HG02610 (cell line): ENCODE data around the gene SLX9.

Source experiments
- ATAC-seq: cut with Tn5 transposase; IDR thresholded peaks from one replicate; pipeline ENCODE4 v1.9.1; 2021; ENCODE audit warnings: mild to moderate bottlenecking, moderate library complexity; ENCODE audit not compliant: unreplicated experiment

The SLX9 gene

DNA sequence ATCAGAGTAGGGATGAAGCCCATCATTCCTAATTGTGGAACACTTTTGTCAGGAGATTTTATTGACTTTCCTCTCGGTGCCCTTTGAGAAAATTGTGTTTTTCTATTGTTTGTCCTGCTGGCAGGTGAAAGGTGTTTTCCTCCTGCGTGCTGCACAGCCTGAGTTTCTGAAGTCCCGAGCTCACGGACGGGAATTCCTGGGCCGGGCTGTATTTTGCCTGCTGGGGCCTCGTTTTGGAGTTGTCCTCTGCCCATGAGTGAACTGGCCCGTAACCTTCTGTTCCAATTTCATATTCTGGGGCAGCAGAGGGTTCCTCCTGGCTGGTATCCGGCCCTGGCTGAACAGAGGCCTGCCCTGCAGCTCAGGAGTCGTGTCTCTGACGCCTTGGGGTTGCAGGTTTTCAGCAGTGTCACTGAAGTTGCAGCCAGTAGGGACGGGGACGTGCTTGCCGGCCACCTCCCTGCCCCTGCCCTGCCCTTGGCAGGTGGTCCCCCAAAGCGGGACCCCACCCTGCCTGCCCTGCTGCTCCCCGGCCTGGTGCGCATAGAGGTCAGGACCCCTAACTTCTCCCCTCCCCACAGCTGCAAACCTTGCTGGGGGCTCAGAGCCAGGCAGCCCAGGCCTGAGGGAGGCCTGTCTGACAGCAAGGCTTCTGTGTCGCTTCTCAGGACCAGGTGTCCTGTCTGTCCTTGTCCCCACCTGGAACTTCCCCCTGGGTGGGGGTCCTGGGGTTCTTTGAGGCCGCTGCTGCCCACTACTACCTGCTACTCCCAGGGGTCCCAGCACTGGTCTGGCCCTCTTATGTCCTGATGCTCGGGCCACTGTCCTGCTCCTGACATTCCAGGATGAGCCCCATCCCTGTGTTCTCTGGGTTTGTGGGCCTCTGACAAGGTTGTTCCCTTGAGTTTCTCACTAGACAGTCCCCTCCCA, 49.0 kb downstream of the SLX9 start:
- no peak for ATAC-seq

DNA sequence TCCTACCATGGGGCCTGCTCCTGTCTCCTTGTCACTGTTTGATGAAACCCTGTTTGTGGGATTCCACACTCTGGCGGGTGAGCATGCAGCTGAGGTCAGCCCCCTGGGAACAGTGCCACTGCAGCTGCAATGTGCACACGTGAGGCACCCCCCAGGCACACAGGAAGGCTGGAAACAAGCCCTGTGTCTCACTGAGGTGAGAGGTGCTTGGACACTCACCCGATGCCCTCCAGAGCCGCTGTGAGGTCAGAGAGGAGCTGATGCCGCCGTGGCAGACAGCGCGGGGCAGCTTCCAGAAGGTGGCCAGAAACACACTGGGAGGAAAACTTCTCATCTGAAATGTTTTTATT, 49.7 kb downstream of the SLX9 start:
- ATAC-seq, result no peak

DNA sequence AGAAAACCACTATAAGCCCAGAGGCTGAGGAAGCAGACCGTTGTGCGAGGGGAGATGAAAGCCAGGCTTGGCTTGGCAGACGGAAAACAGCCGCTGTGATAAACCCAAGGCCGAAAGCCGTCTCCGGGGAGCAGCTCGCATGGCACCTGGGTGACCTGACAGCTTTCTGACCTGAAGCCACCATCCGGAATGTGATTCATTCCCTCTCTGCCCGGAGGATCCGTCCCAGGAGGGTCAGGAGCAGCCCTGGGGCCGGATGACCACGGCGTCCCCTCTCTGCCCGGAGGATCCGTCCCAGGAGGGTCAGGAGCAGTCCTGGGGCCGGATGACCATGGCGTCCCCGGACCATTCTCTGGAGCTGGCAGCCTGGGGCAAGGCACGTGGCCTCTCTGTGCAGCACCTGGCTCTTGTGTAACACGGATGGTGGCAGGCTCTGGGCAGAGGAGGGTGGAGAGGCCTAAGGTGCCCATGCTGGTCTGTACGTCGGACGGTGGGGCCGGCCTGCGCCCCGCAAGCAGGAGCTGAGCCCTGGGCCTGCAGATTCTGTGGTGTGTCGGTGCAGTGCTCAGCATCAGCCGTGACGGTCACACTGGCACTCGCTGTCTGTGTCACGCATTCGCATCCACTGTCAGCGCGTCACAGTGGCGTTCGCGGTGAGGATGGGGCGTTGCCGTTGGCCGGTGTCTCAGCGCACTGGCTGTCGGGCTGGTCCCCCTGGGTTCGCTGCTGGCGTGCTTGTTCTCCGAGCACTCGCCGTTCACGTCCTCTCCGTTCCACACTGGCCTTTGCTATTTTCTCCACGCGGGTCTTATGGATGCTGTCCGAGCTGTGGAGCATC, 50.3 kb downstream of the SLX9 start:
- no peak for ATAC-seq

DNA sequence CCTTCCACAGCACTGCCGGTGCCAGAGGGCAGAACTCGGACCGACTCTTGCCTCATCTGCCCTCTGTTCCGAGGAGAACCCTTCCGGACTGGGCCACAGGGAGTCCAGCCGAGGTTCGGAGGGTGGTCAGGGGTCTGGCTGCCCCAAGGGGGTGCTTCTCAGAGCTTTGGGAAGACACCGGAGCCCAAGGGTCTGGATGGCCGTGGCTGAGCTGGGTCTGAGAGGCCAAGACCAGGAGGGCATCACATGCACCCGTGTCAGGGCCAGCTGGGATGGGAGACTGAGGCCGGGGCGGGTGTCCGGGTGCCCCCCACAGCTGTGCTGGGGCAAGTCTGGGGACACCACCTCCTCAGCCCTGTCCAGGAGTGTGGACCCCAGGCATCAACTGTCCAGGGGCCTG, 51.1 kb downstream of the SLX9 start:
- no peak for ATAC-seq

DNA sequence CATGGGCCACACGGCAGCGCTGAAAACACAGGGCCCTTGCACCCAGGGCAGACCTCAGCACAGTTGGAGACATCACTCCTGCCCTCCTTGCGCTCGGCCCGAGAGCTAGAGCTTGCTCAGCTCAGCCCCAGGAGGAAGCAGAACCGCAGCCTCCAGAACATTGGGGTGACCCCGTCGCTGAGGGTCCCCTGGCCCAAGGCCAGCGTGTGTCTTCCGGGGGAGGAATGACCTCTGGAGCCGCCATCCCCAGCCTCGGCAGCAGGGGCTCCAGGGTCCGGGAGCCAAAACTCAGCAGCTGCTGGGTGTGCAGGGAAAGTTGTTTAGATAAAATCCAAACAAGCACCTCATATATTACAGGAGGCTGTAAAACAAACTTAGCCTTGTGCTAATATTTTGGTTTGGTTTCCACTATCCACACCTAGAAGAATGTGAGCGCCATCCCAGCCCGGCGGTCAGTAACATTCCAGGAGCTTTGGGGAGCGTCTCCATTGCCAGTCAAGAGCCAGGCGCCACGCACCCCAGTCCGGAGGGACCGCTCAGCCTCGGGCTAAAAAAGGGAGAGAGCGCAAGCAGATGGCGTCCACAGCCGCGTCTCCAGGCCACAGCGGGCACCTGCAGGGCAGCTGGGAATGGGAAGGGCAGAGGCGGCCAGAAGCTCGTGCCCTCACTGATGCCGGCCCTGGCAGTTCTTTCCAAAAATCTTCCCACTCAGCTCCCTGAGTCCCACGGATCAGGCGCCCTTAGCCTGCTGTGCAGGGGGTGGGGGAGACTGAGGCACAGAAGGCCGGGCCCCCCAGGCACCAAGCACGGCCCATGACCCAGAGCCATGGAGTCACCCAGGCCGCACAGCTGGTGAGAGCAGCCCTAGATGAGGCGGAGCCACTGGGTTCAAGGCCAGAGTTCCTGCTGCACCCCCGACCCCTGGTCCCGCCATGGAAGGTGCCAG, 52.0 kb downstream of the SLX9 start:
- ATAC-seq, result no peak

DNA sequence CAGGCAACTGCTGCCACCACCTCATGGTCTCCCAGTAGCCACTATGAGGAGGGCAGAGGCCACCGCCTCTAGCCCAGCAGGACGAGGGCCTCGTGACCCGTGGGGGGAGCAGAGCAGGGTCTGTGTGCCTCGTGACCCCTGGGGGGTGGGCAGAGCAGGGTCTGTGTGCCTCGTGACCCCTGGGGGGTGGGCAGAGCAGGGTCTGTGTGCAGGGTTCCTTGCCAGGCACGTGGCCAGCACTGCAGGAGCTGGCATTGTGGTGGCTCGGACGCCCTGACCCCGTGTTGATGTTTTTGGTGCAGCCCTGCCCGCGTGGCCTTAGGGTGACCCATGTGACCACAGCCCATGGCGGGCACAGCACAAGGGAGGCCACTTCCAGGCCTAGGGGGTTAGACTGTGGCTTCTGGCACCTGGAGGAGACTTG, 52.8 kb downstream of the SLX9 start:
- ATAC-seq, result no peak

DNA sequence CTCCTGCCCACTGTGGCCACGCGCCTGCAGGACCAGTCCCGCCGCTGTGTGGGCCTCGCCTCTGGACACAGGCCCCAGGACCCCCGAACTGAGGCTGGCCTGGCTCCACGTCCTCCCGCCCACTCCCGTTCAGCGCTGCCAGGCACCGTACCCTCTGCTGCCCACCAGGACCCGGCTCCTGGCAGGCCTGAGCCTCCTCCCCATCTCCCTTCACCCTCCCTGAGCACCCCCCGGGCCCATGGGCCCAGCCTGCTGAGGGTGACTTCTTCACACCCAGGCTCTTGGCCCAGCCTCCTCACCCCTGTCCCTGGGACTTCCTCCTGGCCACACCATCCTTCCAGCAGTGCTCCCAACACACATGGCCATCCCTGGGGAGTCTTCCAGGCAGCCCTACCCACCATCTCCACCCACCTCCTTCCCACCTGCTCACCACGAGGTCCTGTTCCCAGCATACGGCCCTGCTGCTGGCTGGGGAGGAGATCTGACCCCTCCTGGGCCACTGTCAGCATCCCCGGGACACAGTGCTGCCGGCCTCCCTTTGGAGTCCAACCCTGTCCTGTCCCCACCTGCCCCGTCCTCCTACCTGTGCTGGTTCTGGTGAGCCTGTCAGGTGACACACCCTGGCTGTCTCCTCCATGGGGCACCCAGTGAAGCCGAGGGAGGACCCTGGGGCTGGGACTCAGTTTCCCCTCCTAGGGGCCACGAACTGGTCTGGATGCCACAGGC, 53.7 kb downstream of the SLX9 start:
- no peak for ATAC-seq

DNA sequence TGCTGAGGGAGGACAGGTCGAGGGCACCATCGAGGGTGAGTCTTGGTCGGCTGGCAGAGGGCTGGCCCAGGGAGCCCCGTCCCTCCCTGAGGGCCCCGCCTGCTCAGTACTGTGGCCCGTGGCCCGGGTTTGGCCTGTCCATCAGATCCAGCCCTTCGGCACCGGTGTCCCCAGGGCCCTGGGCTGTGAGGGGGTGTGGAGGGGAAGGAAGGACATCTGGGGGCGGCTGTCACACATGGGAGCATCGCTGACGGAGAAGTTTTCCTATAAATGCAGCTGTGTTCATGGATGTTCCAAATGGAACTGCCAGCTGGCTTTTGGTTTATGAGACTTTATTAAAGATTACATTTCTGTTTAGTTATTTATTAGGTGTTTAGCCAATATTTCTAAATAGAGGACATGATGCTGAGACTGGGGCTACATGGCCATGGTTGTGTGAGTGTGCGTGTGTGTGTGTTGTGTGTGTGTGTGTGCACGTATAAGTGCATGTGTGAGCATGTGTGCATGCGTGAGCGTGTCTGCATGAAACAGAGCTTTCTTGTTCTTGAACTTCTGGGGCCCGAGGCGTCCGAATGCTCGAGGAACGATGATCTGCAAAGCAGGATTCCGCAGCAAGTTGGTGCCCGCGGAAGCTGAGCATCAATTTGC, 54.3 kb downstream of the SLX9 start:
- no peak for ATAC-seq

DNA sequence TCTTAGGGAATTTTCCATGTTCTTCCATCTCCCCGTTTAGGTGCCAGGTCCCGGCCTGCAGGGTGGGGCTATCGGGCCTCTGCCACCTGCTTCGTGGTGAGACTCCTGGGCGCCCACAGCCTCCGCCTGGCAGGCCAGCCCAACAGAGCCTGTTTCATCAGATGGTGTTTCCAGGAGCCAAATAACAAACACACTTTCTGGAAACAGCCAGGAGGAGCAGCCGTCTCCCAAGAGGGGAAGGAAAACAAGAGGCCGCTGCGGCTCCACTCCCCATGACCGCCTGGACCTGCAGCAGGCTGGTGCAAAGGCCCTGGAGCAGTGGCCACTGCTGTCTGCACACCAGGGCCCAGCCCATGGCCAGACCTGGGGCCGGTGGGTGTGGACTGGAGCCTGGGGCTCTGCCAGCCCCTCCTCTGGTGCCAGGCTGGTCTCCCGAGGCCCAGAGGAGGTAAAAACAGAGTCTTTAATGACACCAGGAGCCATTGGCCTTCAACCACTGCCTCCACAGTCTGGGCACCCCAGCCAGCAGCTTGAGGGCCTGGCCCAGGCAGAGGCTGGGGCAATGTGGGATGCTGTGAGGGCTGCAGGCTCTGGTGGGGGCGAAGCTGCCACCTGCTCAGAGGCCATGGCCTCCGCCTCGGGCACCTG, 55.0 kb downstream of the SLX9 start:
- no peak for ATAC-seq

DNA sequence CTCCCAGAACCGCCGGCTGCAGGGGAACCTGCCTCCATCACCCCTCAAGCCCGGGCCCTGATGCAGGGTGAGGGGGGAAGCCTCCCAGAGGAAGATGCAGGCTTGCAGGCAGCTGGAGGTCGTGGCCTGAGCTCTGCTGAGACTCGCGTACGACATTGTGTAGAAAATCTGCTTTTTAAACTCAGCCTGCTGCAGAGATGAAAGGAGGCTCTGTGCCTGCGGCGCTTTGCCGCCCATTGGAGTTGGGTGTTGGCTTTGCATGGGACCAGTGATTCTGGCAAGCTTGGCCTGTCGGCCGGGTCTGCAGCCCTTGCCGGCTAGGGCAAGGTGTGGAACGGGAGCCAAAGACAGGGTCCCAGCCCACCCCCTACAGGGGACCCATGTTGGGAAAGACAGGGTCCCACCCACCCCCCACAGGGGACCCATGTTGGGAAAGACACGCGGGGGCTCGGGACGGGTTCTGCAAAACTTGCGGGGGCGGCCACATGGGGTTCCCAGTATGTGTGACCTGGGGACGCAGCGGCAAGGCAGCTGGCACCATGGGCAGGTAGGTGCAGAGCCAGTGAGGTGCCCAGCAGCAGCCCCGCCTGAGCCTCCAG, 55.6 kb downstream of the SLX9 start:
- ATAC-seq, result no peak

DNA sequence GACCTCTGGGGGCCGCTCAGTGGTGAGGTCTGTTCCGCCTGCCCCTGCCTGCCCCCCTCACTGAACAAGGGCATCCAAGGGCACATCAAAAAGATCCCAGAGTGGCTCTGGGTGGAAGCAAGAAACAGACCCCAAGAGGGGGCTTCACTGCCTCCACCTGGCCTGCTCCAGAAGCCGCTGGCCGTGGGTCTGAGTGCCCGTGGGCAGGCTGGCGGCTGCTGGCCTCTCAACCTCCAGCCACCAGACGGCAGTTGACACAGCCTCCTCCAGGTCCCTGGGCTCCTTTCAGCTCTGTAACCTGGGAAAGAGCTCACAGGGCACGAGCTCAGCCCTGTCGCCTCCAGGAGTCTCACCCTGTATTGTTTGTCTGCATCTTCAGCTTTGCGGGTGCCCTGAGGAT, 56.3 kb downstream of the SLX9 start:
- no peak for ATAC-seq

DNA sequence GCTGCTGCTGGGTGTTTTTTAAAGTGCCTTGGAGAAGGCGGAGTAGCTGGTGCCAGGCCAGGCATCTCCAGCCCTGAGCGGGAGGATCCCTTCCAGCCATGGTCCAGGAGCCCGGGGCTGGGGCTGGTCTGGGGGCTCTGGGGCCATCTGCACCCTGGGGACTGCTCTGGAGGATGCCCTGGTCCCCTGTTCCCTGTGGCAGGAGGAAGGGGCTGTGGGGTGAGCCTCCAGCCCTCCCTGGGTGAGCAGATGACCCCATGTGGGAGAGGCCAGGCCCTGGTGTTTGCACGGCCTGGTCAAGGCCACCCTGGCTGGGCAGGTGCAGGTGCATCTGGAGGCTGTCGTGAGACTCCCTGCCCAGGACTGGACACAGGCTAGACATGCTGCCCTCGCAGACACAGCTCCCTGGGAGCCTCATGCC, 56.7 kb downstream of the SLX9 start:
- no peak for ATAC-seq

DNA sequence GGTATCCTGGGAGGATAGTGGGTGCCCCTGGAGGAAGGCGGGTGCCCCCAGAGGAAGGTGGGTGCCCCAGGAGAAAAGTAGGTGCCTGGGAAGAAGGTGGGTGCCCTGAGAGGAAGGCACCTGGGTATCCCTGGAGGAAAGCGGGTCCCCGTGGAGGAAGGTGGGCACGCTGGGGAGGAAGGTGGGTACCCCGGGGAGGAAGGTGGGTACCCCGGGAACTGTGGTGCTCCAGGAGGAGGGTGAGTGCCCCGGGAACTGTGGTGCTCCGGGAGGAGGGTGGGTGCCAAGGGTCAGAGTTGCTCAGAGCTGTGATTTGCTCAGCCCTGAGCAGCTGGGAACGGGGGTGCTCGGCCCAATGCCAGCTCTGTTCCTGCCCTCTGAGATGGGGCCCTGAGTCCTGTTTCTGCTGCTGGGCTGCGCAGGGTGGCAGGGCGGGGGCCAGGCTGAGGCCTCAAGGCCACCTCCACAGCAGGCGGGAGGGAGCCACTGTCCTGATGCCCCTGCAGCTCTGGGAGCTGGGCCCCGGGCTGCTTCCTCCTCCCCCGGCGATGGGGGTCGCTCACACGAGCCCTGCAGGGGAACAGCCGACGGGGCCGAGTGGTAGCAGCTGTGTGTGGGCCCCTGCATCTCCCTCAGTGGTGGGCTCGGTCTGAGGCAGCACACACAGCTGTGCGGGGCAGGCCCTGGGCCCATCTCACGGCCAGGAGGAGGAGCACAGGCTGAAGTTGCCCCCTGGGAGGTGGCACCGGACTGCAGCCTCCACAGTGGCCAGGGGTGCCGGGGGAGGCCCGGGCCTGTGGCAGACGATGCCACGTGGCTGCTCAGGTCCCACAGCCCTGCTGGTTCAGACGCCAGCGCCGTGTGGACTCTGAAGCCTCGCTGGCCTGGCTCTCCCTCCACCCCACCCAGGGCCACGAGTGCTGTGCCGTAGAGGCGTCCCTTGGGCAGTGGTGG, 57.4 kb downstream of the SLX9 start:
- no peak for ATAC-seq

DNA sequence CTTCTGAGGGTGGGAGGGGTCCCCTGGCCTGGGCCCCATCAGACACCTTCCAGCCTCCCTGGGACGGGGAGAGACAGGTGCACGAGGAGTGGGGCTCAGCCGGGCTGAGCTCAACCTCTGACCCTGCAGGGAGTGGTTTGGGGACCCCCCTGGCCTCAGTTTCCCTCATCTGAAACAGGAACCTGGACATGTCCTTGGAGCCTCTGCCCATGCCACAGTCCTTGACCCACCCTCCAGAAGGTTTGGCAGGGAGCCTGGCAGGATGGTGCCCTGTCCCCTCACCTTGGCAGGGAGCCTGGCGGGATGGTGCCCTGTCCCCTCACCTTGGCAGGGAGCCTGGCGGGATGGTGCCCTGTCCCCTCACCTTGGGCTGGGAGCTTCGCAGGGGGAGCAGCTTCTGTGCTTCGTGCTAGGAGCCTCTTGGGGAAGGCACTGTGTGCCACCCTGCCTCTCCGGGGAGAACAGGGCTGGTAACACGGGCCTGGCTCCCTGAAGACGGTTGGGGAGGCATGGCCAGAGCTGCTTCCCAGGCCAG, 58.3 kb downstream of the SLX9 start:
- ATAC-seq, result no peak

DNA sequence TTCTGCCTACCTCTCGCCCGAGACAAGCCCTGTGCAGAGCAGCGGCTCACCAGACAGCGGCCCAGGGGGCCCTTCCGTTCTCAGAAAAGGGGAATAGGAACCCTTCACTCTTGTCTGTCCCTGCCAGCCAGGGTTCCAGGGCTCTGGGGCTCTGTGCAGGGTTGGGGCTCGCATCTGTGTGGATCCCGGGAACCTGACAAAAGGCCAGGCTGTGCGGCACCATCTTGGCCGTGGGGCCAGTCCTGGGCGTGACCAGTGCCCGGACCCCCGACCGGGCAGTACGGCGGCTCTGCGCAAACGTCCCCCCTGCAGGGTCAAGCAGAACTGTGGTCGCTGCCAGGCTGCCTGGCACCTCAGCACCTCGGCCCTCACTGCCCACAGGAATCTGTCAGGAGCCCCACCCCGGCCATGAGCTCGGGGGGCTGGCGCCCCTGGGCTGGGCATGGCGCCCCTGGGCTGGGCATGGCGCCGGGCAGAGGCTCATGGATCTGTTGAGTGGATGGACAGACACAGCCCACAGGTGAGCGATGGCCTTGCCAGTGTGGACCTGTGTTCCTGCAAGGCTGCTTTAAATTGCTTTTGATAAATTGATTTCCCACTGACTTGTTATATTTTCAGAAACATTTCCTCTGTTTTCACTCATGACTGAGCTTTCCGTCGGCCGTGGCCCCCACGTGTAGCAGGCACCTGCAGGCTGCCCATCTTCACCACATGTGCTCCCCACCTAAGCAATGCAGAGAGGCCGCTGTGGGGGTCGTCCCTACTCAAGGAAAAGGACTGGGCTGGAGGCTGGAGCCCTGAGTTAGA, 59.0 kb downstream of the SLX9 start:
- no peak for ATAC-seq

DNA sequence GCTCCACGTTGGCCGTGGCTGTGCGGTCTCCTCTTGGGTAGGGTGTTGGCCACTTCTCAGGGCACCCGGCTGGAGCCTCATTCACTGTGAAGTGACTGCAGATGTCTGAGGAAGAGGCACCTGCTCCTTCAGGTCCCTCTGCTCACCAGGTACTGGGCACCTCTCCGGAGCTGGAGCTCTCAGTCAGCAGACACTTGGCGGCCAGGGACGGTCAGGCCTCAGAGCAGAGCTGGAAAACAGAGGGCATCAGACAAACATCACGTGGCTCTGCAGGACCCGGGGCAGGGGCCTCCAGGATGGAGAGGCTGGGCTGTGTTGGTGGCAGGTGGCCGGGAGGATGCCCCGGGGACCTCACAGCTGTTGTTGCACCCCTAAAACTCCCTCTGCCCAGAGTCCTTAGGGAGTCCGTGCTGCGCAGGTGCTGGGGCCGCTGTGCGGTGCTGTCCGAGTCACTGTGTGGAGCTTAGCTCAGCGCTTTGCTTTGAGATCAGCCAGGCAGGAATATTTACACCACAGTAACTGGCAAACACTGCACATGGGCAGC, 59.7 kb downstream of the SLX9 start:
- no peak for ATAC-seq
